HPDE6-E6E7 (cell line): ENCODE results near the gene LBHD1.
"Not testable (repeated sequence)": the region's sequence is repeated elsewhere in the genome, so short reads cannot be mapped to it uniquely, and the experiment has no call there.

Source experiments
- DNase-seq: peaks from one replicate; pipeline ENCODE4 v3.0.0; 2011; ENCODE audit warnings: missing footprints; ENCODE audit errors: extremely low spot score

LBHD1 gene

GRCh38 chr11:62664405-62665074 lies 7.5 kb downstream of the LBHD1 start:
- DNase-seq = peak; percentile 55

GRCh38 chr11:62656796-62657429 lies 15.2 kb downstream of the LBHD1 start:
- no peak for DNase-seq

- DNase-seq = no peak
Observed at GRCh38 chr11:62654297-62654696, 17.8 kb downstream of the LBHD1 start.

- DNase-seq = no peak
Observed at GRCh38 chr11:62652161-62653006, 19.7 kb downstream of the LBHD1 start.

GRCh38 chr11:62650283-62650682 lies 21.8 kb downstream of the LBHD1 start:
- DNase-seq = not testable (repeated sequence)

- DNase-seq = no peak
Observed at GRCh38 chr11:62649486-62649885, 22.6 kb downstream of the LBHD1 start.

- no peak for DNase-seq
Observed at GRCh38 chr11:62648967-62649364, 23.1 kb downstream of the LBHD1 start.

- no peak for DNase-seq
Observed at GRCh38 chr11:62648185-62648966, 23.7 kb downstream of the LBHD1 start.

- DNase-seq = no peak
Observed at GRCh38 chr11:62647609-62648005, 24.5 kb downstream of the LBHD1 start.

GRCh38 chr11:62646825-62647608 lies 25.1 kb downstream of the LBHD1 start:
- DNase-seq = no peak

GRCh38 chr11:62645946-62646824 lies 25.9 kb downstream of the LBHD1 start, which contains the start of gene GANAB:
Gene GANAB, minus strand, starts transcription at chr11:62646613. Its CDS starts 14 bp downstream, at chr11:62646599.
- peak; percentile 100 for DNase-seq

GRCh38 chr11:62645671-62645945 lies 26.5 kb downstream of the LBHD1 start:
- DNase-seq = no peak

GRCh38 chr11:62644220-62644619 lies 27.8 kb downstream of the LBHD1 start:
- DNase-seq = no peak

GRCh38 chr11:62632492-62632891 lies 39.6 kb downstream of the LBHD1 start:
- DNase-seq = no peak

- no peak for DNase-seq
Observed at GRCh38 chr11:62627713-62628112, 44.4 kb downstream of the LBHD1 start.

GRCh38 chr11:62622476-62623089 lies 49.5 kb downstream of the LBHD1 start:
- no peak for DNase-seq

GRCh38 chr11:62621567-62622470 lies 50.2 kb downstream of the LBHD1 start, which contains the start of gene B3GAT3:
Gene B3GAT3, minus strand, starts transcription at chr11:62621986. Its CDS starts 39 bp downstream, at chr11:62621947.
- peak; percentile 99 for DNase-seq

- no peak for DNase-seq
Observed at GRCh38 chr11:62621027-62621566, 51.0 kb downstream of the LBHD1 start.
